AG10803 (cell line): ENCODE results near the gene SOWAHA.

Experiments used
- DNase-seq: peaks from one replicate; pipeline ENCODE4 v3.0.0; 2010; ENCODE audit warnings: low read depth
- H3K4me3 ChIP-seq: 2 replicates; pipeline ENCODE4 v1.5.1; 2011; ENCODE audit warnings: mild to moderate bottlenecking, low read length, control low read depth
- CTCF ChIP-seq: conservative IDR thresholded peaks from 2 replicates; pipeline ENCODE4 v1.5.1; 2011; ENCODE audit warnings: mild to moderate bottlenecking, low read length, control low read depth, inconsistent platforms

The SOWAHA gene

GRCh38 chr5:132832612-132833011, 19.5 kb downstream of the SOWAHA start:
- no peak overlapping the region for H3K4me3 ChIP-seq
- TF ChIP-seq CTCF = no peak
- DNase-seq = no peak

- no peak for DNase-seq
- TF ChIP-seq CTCF = no peak
- no peak overlapping the region for H3K4me3 ChIP-seq
These were observed 21.0 kb downstream of the SOWAHA start for GRCh38 chr5:132834057-132834456.

- no peak for TF ChIP-seq CTCF
- no peak for DNase-seq
- H3K4me3 ChIP-seq = no peak overlapping the region
These were observed 23.8 kb downstream of the SOWAHA start for GRCh38 chr5:132836852-132837251.

GRCh38 chr5:132837868-132838267, 24.8 kb downstream of the SOWAHA start:
- DNase-seq = no peak
- no peak overlapping the region for H3K4me3 ChIP-seq
- TF ChIP-seq CTCF = no peak

GRCh38 chr5:132838516-132839282, 25.6 kb downstream of the SOWAHA start:
- H3K4me3 ChIP-seq = no peak overlapping the region
- no peak for DNase-seq
- no peak for TF ChIP-seq CTCF

GRCh38 chr5:132839426-132840301, 26.6 kb downstream of the SOWAHA start:
- DNase-seq = peak; percentile 54
- TF ChIP-seq CTCF = no peak
- no peak overlapping the region for H3K4me3 ChIP-seq

GRCh38 chr5:132840313-132840712, 27.2 kb downstream of the SOWAHA start:
- DNase-seq = no peak
- no peak overlapping the region for H3K4me3 ChIP-seq
- TF ChIP-seq CTCF = no peak
